Transverse colon (tissue), 4 donors: Measurements from ENCODE around the gene STK39.

Source experiments
- EP300 ChIP-seq: sonication (generic); formaldehyde crosslinking; IDR thresholded peaks from one replicate; pipeline ENCODE4 v1.6.1; 2017; ENCODE audit warnings: antibody characterized with exemption, low read depth
- POLR2AphosphoS5 ChIP-seq, 3 donors: sonication (generic); formaldehyde crosslinking; IDR thresholded peaks; one replicate each; pipeline ENCODE4 v1.6.1; 2016; ENCODE audit warnings: antibody characterized with exemption in 3 of 3
- TF ChIP-seq, protein P1 (sequence below), 5 experiments: fragments of 200-600 bp in 3 of 5; fragments of 450-650 bp in 2 of 5; sonication (generic) in 3 of 5; IDR thresholded peaks; 1 replicate in 2 of 5; 2 replicates in 3 of 5; pipeline ENCODE4 v1.5.1; 2016 to 2017; ENCODE audit warnings: antibody characterized with exemption in 5 of 5, inconsistent platforms in 3 of 5, mild to moderate bottlenecking in 2 of 5, moderate library complexity in 1 of 5

DNA sequence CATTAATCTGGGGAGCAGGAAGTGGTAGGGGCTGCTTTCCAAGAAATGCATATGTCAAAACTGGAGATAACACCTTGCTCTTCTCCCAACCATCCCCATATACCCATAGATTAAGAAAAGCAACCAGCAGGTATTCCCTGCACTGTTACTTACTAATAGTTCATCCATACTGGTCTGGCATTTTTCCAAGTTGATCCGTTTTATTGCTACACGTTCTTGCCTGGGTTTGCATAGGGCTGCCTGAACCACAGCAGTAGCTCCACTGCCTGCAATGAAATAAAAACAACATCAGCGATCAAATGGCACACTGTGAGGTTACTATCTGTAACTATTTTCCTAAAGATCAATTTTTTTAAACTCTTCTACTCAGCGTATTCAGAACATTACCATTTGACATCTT is 65.6 kb downstream of the STK39 start:
- TF ChIP-seq, protein P1, sequence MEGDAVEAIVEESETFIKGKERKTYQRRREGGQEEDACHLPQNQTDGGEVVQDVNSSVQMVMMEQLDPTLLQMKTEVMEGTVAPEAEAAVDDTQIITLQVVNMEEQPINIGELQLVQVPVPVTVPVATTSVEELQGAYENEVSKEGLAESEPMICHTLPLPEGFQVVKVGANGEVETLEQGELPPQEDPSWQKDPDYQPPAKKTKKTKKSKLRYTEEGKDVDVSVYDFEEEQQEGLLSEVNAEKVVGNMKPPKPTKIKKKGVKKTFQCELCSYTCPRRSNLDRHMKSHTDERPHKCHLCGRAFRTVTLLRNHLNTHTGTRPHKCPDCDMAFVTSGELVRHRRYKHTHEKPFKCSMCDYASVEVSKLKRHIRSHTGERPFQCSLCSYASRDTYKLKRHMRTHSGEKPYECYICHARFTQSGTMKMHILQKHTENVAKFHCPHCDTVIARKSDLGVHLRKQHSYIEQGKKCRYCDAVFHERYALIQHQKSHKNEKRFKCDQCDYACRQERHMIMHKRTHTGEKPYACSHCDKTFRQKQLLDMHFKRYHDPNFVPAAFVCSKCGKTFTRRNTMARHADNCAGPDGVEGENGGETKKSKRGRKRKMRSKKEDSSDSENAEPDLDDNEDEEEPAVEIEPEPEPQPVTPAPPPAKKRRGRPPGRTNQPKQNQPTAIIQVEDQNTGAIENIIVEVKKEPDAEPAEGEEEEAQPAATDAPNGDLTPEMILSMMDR (IDR thresholded peaks at IDR 0.05): no peak
- peak in 1 of 3 donors; percentile 8 for TF ChIP-seq POLR2AphosphoS5 (IDR thresholded peaks at IDR 0.05)
- no peak for TF ChIP-seq EP300
